ENCODE data around the gene AMOTL2. TPM values are rescaled to one million over a fixed set of nuclear protein-coding genes. Genes with fewer than 3 reads are reported as not detected.

The AMOTL2 gene
- total RNA-seq, 1 donor from 2014 or later = 46.5 TPM

DNA sequence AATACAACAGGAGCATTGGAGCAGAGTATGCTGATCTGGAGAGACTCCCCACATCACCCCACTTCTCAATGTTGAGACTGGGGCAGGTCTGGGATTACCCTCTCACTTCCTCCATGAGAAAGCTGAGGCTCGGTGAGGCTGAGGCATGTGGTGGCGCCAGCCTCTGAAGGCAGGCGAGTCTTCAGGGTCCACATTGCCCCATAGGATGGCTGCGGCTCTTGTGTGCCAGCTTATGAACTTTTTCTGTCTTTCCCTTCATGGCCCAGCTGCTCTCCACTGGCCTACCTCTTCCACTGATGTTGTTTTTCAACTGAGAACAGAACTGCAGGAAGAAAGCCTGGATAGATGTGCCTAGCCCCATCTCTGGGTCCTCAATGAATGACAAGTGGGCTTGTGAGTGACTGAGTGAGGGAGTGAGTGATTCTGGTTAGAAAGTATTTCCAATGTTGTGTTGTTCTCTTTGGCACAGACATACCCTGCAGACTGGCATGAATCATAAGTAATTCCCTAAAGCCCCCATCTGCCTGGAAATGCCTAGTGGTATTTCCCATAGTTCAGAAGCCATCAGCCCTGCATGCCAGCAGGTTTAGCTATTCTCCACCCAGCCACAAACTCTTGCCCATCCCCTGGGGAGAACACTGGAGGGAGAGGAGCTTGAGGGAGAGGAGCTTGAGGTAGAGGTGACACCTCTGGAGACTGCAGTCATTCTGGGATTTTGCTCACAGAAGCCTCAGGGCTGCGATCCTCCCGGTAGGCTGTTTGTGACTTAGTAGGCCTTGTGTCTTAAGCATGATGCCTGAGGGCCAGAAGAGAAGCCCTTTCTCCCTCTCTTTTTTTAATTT is 56.9 kb downstream of the AMOTL2 start:
- H3K36me3 Mint-ChIP-seq (ENCODE audit: low read depth, unreplicated experiment) = no peaks in the 10 kb centered on the region
- H3K27ac Mint-ChIP-seq (ENCODE audit: unreplicated experiment) = no peak overlapping the region
- H3K4me1 Mint-ChIP-seq (ENCODE audit: unreplicated experiment) = peaks cover 35% of the 10 kb centered on the region
- TF ChIP-seq, protein P1, sequence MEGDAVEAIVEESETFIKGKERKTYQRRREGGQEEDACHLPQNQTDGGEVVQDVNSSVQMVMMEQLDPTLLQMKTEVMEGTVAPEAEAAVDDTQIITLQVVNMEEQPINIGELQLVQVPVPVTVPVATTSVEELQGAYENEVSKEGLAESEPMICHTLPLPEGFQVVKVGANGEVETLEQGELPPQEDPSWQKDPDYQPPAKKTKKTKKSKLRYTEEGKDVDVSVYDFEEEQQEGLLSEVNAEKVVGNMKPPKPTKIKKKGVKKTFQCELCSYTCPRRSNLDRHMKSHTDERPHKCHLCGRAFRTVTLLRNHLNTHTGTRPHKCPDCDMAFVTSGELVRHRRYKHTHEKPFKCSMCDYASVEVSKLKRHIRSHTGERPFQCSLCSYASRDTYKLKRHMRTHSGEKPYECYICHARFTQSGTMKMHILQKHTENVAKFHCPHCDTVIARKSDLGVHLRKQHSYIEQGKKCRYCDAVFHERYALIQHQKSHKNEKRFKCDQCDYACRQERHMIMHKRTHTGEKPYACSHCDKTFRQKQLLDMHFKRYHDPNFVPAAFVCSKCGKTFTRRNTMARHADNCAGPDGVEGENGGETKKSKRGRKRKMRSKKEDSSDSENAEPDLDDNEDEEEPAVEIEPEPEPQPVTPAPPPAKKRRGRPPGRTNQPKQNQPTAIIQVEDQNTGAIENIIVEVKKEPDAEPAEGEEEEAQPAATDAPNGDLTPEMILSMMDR (IDR thresholded peaks at IDR 0.05; ENCODE audit: unreplicated experiment) = no peak
- DNase-seq (ENCODE audit: low spot score) = no peak
- H3K27me3 Mint-ChIP-seq (ENCODE audit: unreplicated experiment) = peaks cover 7% of the 10 kb centered on the region
- no peaks in the 10 kb centered on the region for H3K9me3 Mint-ChIP-seq (ENCODE audit: unreplicated experiment)
- H3K4me3 Mint-ChIP-seq (ENCODE audit: unreplicated experiment) = no peak overlapping the region

DNA sequence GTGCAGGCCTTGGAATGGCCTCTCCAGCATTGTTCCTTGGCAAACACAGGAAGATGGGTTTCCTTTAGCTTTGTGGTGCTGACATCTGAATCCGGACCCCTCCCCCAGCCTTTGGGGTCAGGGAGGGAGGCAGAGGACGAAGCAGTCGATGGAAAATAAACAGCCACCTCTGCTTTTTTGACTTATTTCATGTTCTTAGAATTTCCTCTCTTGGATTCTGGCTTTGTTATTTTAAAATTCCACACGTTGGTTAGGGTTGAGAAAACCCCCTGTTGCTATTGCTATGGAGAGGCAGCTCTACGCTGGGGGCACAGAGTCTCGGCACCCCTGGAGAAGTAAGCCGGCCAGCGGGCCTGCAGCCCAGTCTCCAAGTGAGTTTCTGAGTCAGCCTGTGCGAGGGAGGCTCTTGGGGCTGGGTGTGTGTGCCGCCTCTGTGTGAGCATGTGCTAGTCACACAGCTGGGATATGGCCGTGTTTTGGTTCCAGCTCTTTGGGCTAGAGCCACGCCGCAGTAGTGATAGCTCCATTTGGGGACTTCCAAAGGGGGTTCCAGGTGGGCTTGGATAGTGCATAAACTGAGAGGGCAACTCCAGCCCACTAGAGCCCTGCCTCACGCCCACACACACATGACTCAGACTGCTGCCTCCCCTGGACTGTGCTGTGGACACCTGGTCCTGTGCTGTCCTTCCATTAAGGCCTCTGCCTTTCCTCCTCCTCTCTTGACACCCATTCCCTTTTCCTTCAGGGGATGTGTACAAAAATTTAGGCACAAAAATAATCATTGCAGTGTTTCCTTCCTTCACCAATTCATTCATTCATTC is 58.8 kb downstream of the AMOTL2 start:
- Mint-ChIP-seq H3K4me1 (ENCODE audit: unreplicated experiment) (peaks cover 41% of the 10 kb centered on the region), H3K27ac (ENCODE audit: unreplicated experiment) (peak overlapping the region; percentile 97), H3K9me3 (ENCODE audit: unreplicated experiment) (no peaks in the 10 kb centered on the region), H3K36me3 (ENCODE audit: low read depth, unreplicated experiment) (no peaks in the 10 kb centered on the region), H3K27me3 (ENCODE audit: unreplicated experiment) (peaks cover 7% of the 10 kb centered on the region), H3K4me3 (ENCODE audit: unreplicated experiment) (peak overlapping the region; percentile 70)
- DNase-seq (ENCODE audit: low spot score) = peak; percentile 66
- TF ChIP-seq, protein P1 (IDR thresholded peaks at IDR 0.05; ENCODE audit: unreplicated experiment) = no peak

DNA sequence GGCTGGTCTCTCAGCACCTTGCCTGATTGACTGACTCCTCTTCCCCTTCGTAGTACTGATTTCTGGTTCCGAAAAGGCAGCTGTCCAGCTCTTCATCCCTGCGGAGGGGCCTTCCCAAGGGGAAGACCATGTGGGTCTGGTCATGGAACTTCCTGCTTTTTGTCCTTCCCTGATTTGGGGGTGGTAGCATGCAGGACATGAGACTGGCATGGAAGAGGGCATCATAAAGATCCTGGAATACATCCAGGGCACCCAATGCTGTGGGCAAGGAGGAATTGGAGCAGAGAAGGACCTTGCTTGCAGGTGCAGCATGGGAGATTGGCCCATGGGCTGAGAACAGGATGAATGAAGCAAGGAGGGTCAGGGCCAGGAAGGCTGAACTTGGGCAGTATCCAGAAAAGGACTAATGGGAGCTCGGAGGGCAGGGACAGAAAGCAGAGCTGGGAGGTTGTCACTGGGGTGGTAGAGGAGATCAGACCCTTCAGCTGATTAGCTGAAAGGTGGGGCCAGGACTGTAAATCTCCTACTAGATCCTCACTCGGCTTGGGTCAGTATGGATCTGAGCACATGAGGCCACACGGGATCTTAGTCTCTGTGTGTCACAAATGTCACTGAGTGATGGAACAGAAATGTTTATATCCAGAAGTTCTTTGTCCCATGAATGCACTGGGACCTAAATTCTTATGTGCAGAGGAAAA is 59.5 kb downstream of the AMOTL2 start:
- Mint-ChIP-seq H3K27ac (ENCODE audit: unreplicated experiment) (peak overlapping the region; percentile 97), H3K27me3 (ENCODE audit: unreplicated experiment) (peaks cover 7% of the 10 kb centered on the region), H3K9me3 (ENCODE audit: unreplicated experiment) (no peaks in the 10 kb centered on the region), H3K36me3 (ENCODE audit: low read depth, unreplicated experiment) (no peaks in the 10 kb centered on the region), H3K4me3 (ENCODE audit: unreplicated experiment) (peak overlapping the region; percentile 56), H3K4me1 (ENCODE audit: unreplicated experiment) (peaks cover 49% of the 10 kb centered on the region)
- TF ChIP-seq, protein P1 (IDR thresholded peaks at IDR 0.05; ENCODE audit: unreplicated experiment) = no peak
- no peak for DNase-seq (ENCODE audit: low spot score)

DNA sequence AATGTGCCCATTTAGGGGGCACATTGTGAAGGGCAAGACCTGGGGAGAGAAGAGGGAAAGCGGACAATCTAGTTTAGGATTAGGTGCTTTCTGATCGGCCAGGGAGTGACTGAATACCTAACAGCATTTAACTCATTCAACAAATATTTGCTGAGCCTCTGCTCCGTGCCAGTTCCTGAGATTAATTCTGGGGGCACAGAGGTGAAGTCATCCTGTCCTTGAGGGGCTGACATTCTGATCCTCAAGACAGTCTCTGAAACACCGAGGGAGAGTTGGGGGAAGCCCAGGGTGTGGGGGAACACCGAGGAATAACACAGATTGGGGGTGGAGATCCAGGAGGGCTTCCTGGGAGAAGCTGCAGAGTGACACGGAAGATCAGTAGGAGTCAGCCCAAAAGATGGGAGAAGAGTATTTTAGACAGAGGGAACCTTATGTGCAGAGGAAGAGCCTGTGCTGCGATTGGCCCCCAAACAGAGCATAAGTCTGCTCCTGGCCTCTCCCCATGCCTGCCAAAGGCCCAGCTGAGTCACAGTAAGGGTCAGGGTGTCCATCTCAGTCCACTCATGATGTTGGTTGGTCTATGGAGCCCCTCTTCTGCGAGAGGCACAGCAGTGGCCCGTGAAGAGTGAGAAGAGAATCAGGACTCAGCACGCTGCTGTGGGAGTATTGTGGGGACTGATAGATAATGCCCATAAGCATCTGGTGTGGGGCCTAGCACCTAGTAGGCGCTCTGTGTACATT is 60.2 kb downstream of the AMOTL2 start:
- DNase-seq (ENCODE audit: low spot score) = no peak
- peak overlapping the region; percentile 97 for H3K27ac Mint-ChIP-seq (ENCODE audit: unreplicated experiment)
- H3K36me3 Mint-ChIP-seq (ENCODE audit: low read depth, unreplicated experiment) = no peaks in the 10 kb centered on the region
- H3K4me1 Mint-ChIP-seq (ENCODE audit: unreplicated experiment) = peaks cover 49% of the 10 kb centered on the region
- peaks cover 7% of the 10 kb centered on the region for H3K27me3 Mint-ChIP-seq (ENCODE audit: unreplicated experiment)
- TF ChIP-seq, protein P1 (IDR thresholded peaks at IDR 0.05; ENCODE audit: unreplicated experiment) = no peak
- H3K4me3 Mint-ChIP-seq (ENCODE audit: unreplicated experiment) = no peak overlapping the region
- no peaks in the 10 kb centered on the region for H3K9me3 Mint-ChIP-seq (ENCODE audit: unreplicated experiment)

Measured in endothelial cell (in vitro differentiated cells).